GM04504 (cell line): ENCODE data around the gene OXTR.

Experiments
- DNase-seq: peaks from one replicate; pipeline ENCODE4 v3.0.0-alpha.2; 2012; ENCODE audit warnings: low read depth

The OXTR gene

DNA sequence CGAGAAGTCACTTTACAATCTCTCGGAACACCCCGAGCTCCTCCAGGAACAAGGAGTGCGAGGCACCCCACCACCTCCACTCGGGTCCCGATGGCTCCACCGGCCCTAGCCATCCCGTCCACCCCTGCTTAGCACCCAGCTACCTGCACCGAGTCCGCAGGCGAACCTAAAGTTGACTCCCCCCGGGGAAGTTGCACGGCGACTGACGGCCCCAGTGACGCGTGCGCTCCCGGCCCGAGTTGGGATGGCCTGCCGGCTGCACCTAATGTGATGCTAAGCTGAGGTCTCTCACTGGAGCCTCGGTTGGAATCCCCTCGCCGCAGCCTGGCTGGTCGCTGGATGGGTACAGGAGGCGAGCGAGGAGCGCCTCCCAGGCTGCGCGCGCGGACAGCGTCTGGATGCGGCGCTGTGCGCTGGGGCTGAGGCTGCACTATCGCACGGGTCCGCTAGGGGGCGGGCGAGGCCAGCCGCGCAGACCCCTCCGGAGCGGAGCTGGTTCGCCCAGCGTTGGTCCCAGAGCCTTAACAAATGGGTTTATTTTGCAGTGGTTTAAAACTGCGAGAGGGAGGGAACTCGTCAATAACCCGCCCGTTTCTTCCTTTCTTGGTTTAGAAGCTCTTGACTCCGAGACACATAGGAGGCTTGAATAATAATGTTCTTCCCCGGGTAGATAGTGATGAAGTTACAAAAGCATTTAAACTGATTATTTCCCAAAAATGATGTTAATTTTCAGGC, at the start of gene OXTR:
OXTR (minus strand) TSS at position 526 of the 735 bp plus-strand sequence. CDS start 1,426 bp downstream, outside the sequence.
- DNase-seq: peak; percentile 74

- no peak for DNase-seq
Measured at GRCh38 chr3:8817486-8817885, 48.1 kb upstream of the OXTR start.

DNA sequence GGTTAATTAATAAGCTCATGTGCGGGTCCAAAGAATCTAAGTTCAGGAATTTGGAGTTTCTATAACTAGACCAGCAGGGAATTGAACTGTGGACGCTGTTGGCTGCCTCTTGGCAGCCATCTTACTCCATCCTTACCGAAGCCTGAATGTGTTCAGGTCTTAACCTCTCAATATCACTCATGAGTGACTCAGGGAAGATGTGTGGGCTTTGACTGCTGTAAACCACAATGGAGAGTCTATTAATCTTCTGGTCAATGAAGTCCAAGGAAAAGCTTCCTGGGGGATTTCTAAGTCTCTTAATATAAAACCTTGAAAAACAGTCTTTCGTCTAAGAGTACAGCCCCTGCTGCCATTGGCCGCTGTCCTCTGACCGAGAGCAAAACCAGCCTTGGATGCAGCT, 46.7 kb upstream of the OXTR start:
- no peak for DNase-seq

DNA sequence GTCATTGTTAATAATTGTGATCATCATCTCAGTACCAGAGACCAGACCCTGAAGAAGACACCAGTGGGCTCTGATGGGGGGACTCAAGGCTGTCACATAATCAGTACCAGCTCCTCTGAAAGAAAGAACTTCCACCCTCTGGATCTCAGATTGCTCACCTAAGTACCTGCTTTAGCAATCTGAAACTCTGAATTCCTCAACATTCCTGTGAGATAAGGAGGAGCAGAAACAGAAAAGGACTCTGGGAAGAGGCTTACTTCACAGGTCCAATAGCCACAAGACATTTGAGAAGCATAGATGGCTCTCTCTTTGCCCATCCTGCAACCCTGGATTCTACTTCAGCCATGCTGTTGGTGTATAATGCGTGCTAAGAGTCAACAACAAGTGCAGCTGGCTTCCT, 44.0 kb upstream of the OXTR start:
- no peak for DNase-seq

GRCh38 chr3:8810561-8810960, 41.1 kb upstream of the OXTR start:
- DNase-seq: no peak

DNA sequence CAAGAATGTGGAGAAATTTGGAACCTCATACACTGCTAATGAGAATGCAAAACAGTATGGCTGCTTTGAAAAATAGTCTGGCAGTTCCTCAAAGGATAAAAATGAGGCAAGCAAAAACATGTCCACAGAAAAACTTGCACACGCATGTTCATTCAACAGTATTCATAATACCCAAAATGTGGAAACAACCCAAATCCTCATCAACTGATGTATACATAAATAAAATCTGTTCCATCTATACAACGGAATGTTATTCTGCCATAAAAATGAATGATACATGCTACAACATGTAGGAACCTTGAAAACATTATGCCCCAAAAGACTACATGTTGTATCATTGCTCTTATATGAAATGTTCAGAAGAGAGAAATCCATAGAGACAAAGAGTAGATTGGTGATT, 36.4 kb upstream of the OXTR start:
- no peak for DNase-seq

DNA sequence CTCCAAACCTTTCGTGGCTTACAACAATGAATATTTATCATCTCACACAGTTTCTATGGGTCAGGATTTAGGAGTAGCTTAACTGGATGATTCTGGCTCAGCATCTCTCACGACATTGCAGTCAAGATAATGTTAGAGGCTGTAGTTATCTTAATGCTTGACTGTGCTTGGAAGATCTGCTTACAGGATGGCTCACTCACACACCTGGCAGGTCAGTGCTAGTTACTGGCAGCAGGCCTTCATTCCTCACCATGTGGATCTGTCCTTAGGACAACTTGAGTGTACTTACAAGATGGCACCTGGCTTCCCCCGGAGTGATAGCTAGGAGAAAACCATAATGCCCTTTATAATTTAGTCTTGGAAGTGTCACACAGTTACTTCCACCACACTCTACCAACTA, 32.8 kb upstream of the OXTR start:
- no peak for DNase-seq

DNA sequence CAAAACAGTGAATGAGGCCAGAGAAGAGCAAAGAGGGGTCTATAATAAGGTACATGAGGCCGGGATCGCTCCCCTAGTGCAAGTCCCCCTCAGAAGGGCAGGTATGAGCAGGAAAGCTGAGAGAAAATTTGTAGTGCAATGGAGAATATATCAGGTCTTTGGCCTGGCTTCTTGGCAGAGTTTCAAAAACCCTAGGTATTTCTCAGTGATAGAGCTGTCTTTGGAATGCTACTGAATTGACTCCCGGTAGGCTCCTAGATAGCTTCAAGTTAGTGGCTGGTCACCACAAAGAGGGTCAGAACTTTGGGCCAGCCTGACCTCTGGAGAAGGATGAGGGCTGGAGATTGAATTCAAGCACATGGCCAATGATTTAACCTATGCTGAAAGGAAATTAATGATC, 30.6 kb upstream of the OXTR start:
- DNase-seq: no peak

DNA sequence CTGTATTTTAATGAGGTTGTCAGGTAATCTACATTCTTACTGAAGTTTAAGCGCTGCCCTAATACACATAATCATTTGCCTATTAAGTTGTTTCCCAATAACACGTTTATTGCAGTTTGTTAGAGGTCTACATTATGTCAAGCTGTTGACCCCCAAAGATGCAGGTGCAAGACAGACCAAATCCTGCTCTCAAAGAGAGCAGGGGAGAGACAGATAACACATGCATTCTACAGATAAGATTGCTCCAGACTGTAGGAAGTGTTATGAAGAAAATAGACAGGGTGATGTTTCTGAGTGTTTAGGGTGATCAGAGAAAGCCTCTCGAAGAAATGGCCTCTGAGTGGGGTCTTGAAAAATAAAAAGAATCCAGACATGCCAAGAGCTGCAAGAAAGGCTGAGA, 24.8 kb upstream of the OXTR start:
- DNase-seq: no peak

GRCh38 chr3:8793242-8793641, 23.8 kb upstream of the OXTR start:
- peak; percentile 66 for DNase-seq

DNA sequence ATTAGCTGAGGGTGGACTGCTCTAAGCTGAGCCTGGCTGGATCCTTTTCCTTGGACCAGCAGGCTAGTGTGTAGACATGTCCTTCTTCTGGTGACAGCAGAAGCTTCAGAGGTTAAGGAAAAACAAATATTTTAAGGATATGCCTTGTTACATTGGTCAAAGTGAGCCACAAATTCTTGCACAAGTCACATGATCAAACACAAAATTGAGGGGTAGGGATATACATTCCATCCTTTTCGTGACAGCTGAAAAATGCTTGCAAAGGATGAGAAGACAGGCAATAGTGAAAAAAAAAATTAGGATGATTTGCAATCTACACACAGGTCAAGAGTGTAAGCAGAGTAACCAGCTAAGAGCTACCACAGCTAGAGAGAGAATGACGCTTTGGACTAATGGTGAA, 21.1 kb upstream of the OXTR start:
- no peak for DNase-seq

- DNase-seq: no peak
Measured at GRCh38 chr3:8784676-8785435, 15.4 kb upstream of the OXTR start.

GRCh38 chr3:8780279-8780678, 10.9 kb upstream of the OXTR start:
- DNase-seq: no peak

- DNase-seq: no peak
Measured at GRCh38 chr3:8778475-8778874, 9.1 kb upstream of the OXTR start.

DNA sequence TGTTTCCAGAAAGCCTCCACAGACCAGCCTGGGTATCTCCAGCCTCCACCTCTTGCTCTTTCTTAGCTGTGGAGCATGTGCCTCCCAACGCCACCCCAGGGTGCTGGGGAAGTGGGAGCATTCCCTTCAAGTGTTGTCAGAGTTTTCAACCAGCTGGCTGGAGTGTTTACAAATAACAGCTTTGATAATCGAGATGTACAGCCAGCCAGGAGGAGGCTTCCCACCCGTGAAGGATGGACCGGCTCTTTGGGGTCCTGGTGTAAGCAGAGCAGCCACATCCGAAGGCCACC, 8.5 kb upstream of the OXTR start:
- DNase-seq: no peak

- DNase-seq: no peak
Measured at GRCh38 chr3:8777201-8777977, 8.0 kb upstream of the OXTR start.

- no peak for DNase-seq
Measured at GRCh38 chr3:8776406-8776805, 7.0 kb upstream of the OXTR start.

DNA sequence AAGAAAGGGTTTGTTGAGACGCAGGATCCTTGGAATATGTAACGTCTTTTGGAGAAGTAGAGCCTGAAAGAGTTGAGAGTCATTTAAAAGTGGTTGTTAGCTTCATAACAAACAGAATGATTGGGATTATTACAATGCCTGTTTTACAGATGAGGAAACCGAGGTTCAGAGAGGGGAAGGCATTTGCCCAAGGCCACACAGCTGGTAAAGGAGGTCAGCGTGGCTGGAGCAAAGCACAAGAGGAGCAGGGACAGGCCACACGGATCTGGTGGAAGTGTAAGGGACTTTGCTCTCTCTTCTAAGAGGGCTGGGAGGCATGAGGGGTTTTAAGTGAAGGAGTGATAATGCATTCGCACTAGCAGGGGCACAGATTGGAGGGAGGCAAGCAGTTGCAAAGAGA, 6.2 kb upstream of the OXTR start:
- no peak for DNase-seq

DNA sequence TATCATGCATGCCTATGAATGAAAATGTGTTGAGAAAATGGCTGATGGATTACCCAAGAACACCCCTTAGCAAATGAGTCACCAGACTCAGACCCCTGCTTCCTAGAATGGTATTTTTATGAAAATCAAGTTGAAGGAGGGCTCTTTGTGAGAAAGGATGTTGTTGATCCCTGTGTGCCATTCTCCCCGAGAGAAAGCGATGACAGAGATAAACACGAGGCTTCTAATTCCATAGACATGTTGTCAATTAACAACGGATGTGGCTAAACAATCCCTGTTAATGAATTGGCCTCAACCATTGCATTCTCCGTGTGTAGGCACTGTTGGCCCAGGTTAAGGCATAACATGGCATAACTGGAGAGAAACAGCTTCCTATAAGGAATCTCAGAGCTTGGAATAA, 5.8 kb upstream of the OXTR start:
- no peak for DNase-seq

GRCh38 chr3:8773941-8774542, 4.6 kb upstream of the OXTR start:
- DNase-seq: no peak

DNA sequence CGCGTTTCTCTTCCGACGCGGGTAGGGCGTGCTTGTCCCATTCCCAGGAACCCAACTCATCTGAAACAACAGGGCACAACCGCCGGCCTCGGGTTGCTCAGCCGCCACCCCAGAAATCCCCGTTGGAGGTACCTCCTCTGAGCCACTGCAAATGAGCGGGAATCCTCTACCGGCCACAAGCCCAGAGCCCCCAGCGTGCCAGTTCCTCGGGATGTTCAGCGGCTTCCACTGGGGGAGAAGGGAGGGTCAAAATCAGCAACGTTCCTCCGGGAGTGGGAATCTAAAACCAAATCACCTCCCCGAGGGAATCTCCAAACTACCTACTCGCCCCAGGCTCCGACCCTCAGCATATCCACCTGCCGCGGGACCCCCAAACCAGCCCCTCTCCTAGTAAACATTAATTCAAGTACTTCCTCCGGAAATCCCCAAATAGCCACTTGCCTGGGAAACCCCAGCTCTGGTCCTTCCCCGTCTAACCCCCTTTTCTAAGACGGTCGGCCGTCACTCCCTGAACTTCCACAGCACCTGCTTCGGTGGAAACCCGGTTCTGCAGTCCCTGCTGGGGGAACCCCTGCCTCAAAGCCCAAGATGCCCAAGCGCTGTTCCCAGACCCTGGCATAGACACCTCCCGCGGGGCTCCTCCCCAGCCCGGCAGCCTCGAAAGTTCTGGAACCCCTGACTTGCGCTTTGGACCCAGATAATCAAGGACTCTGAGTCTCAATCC, 887 bp downstream of the OXTR start:
- DNase-seq: no peak
